MM.1S (cell line): ENCODE data around the gene CDK5RAP2.

Experiments used
- EZH2 ChIP-seq: fragments of 300-600 bp; sonication (generic); optimal IDR thresholded peaks from 2 replicates; pipeline ENCODE3; 2017; ENCODE audit warnings: low read depth, mild to moderate bottlenecking, antibody characterized with exemption, low read length, mixed read lengths
- EZH2phosphoT487 ChIP-seq: fragments of 300-600 bp; sonication (generic); IDR thresholded peaks from 2 replicates; pipeline ENCODE4 v1.6.1; 2018; ENCODE audit warnings: antibody characterized with exemption, low read length
- TF ChIP-seq, protein P1 (sequence below): fragments of 300-600 bp; sonication (generic); IDR thresholded peaks from 2 replicates; pipeline ENCODE4 v1.5.1; 2016; ENCODE audit warnings: antibody characterized with exemption, low read length, mixed read lengths

DNA sequence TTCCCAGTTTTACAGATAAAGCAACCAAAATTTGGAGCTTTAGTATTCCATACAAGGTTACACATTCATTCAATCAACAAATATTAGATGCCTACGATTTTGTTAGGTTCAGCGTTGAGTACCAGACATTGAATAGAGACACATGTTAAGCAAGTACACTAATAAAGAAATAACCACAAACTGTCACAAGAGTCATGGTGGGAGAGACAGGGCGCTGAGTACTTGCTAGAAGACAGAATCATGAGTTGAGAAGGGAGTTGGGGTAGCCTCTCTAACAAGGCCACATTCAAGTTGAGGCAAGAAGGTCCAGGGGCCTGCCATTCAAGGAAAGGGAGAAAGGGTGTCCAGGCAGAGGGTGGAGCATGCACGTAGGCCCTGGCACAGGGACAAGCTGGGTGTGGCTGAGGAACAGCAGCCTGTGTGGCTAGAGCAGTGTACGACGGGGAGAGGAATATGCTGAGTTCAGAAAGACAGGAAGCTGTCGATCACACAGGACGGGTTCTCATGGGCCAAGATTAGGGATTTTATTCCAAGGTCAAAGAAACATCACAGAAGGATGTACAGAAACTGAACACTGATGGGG is 17.0 kb downstream of the CDK5RAP2 start:
- TF ChIP-seq, protein P1, sequence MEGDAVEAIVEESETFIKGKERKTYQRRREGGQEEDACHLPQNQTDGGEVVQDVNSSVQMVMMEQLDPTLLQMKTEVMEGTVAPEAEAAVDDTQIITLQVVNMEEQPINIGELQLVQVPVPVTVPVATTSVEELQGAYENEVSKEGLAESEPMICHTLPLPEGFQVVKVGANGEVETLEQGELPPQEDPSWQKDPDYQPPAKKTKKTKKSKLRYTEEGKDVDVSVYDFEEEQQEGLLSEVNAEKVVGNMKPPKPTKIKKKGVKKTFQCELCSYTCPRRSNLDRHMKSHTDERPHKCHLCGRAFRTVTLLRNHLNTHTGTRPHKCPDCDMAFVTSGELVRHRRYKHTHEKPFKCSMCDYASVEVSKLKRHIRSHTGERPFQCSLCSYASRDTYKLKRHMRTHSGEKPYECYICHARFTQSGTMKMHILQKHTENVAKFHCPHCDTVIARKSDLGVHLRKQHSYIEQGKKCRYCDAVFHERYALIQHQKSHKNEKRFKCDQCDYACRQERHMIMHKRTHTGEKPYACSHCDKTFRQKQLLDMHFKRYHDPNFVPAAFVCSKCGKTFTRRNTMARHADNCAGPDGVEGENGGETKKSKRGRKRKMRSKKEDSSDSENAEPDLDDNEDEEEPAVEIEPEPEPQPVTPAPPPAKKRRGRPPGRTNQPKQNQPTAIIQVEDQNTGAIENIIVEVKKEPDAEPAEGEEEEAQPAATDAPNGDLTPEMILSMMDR: no peak
- TF ChIP-seq EZH2 (no peak), EZH2phosphoT487 (no peak)
